ENCODE results near the gene SERPINA12. TPM values are rescaled to one million over a fixed set of nuclear protein-coding genes. Genes with fewer than 3 reads are reported as not detected.

SERPINA12 gene
- total RNA-seq, 1 donor from 2014 or later, result not detected

- DNase-seq (ENCODE audit: low read depth), result no peak
- H3K36me3 ChIP-seq (ENCODE audit: insufficient read depth, low read length), result no peaks in the 10 kb centered on the region
- Mint-ChIP-seq H3K27ac (ENCODE audit: unreplicated experiment) (no peak overlapping the region), H3K36me3 (ENCODE audit: low read depth, unreplicated experiment) (no peaks in the 10 kb centered on the region), H3K9me3 (ENCODE audit: unreplicated experiment) (peaks cover 17% of the 10 kb centered on the region), H3K27me3 (ENCODE audit: low read depth, unreplicated experiment) (peaks cover 16% of the 10 kb centered on the region), H3K4me3 (ENCODE audit: unreplicated experiment) (no peak overlapping the region), H3K4me1 (ENCODE audit: low read depth, unreplicated experiment) (no peaks in the 10 kb centered on the region)
- H4K20me1 ChIP-seq (ENCODE audit: insufficient read depth, low read length), result no peaks in the 10 kb centered on the region
- TF ChIP-seq CTCF (IDR thresholded peaks at IDR 0.05; ENCODE audit: insufficient read depth, low read depth, low read length) (no peak), EZH2 (IDR thresholded peaks at IDR 0.05; ENCODE audit: insufficient read depth, low read length) (no peak)
- no peak overlapping the region for H2AFZ ChIP-seq (ENCODE audit: low read depth, low read length)
- no peak overlapping the region for H3K9ac ChIP-seq (ENCODE audit: low read length)
- no peaks in the 10 kb centered on the region for H3K9me3 ChIP-seq (ENCODE audit: insufficient read depth, low read depth, low read length)
- no peak for FAIRE-seq
- H3K4me1 ChIP-seq (ENCODE audit: insufficient read depth, low read length), result no peaks in the 10 kb centered on the region
- H3K27me3 ChIP-seq (ENCODE audit: insufficient read depth, low read length), result no peaks in the 10 kb centered on the region
- no peak overlapping the region for H3K27ac ChIP-seq (ENCODE audit: low read depth, low read length)
- H3K79me2 ChIP-seq (ENCODE audit: insufficient read depth, low read length), result no peaks in the 10 kb centered on the region
- H3K4me3 ChIP-seq (ENCODE audit: insufficient read depth, low read depth, low read length), result no peak overlapping the region
- no peak overlapping the region for H3K4me2 ChIP-seq (ENCODE audit: low read length)
These were observed 39.1 kb upstream of the SERPINA12 start for GRCh38 chr14:94548131-94548998.

GRCh38 chr14:94547726-94548125 lies 38.5 kb upstream of the SERPINA12 start:
- no peak for FAIRE-seq
- no peak for TF ChIP-seq CTCF (IDR thresholded peaks at IDR 0.05; ENCODE audit: insufficient read depth, low read depth, low read length)
- TF ChIP-seq EZH2 (IDR thresholded peaks at IDR 0.05; ENCODE audit: insufficient read depth, low read length), result no peak

GRCh38 chr14:94547151-94547680 lies 37.9 kb upstream of the SERPINA12 start:
- no peak for TF ChIP-seq EZH2 (IDR thresholded peaks at IDR 0.05; ENCODE audit: insufficient read depth, low read length)
- no peak for TF ChIP-seq CTCF (IDR thresholded peaks at IDR 0.05; ENCODE audit: insufficient read depth, low read depth, low read length)
- Histone ChIP-seq H3K4me2 (ENCODE audit: low read length) (no peak overlapping the region), H3K4me3 (ENCODE audit: insufficient read depth, low read depth, low read length) (no peak overlapping the region), H4K20me1 (ENCODE audit: insufficient read depth, low read length) (no peaks in the 10 kb centered on the region), H3K27me3 (ENCODE audit: insufficient read depth, low read length) (no peaks in the 10 kb centered on the region), H3K79me2 (ENCODE audit: insufficient read depth, low read length) (no peaks in the 10 kb centered on the region), H3K9ac (ENCODE audit: low read length) (no peak overlapping the region), H2AFZ (ENCODE audit: low read depth, low read length) (no peak overlapping the region), H3K27ac (ENCODE audit: low read depth, low read length) (no peak overlapping the region), H3K4me1 (ENCODE audit: insufficient read depth, low read length) (peaks cover 3% of the 10 kb centered on the region), H3K9me3 (ENCODE audit: insufficient read depth, low read depth, low read length) (no peaks in the 10 kb centered on the region), H3K36me3 (ENCODE audit: insufficient read depth, low read length) (no peaks in the 10 kb centered on the region)
- Mint-ChIP-seq H3K27ac (ENCODE audit: unreplicated experiment) (no peak overlapping the region), H3K9me3 (ENCODE audit: unreplicated experiment) (peaks cover 15% of the 10 kb centered on the region), H3K4me3 (ENCODE audit: unreplicated experiment) (no peak overlapping the region), H3K27me3 (ENCODE audit: low read depth, unreplicated experiment) (peaks cover 16% of the 10 kb centered on the region), H3K36me3 (ENCODE audit: low read depth, unreplicated experiment) (no peaks in the 10 kb centered on the region), H3K4me1 (ENCODE audit: low read depth, unreplicated experiment) (peaks cover 1% of the 10 kb centered on the region)
- DNase-seq (ENCODE audit: low read depth), result no peak
- no peak for FAIRE-seq

More at GRCh38 chr14:94547726-94548125, 38.5 kb upstream of the SERPINA12 start:
- H3K36me3 Mint-ChIP-seq (ENCODE audit: low read depth, unreplicated experiment), result no peaks in the 10 kb centered on the region
- Histone ChIP-seq H3K27ac (ENCODE audit: low read depth, low read length) (no peak overlapping the region), H3K4me1 (ENCODE audit: insufficient read depth, low read length) (no peaks in the 10 kb centered on the region), H3K9me3 (ENCODE audit: insufficient read depth, low read depth, low read length) (no peaks in the 10 kb centered on the region), H2AFZ (ENCODE audit: low read depth, low read length) (no peak overlapping the region), H3K79me2 (ENCODE audit: insufficient read depth, low read length) (no peaks in the 10 kb centered on the region), H3K4me2 (ENCODE audit: low read length) (no peak overlapping the region), H4K20me1 (ENCODE audit: insufficient read depth, low read length) (no peaks in the 10 kb centered on the region), H3K36me3 (ENCODE audit: insufficient read depth, low read length) (no peaks in the 10 kb centered on the region), H3K27me3 (ENCODE audit: insufficient read depth, low read length) (no peaks in the 10 kb centered on the region), H3K9ac (ENCODE audit: low read length) (no peak overlapping the region), H3K4me3 (ENCODE audit: insufficient read depth, low read depth, low read length) (no peak overlapping the region)
- peaks cover 15% of the 10 kb centered on the region for H3K9me3 Mint-ChIP-seq (ENCODE audit: unreplicated experiment)
- no peak overlapping the region for H3K4me3 Mint-ChIP-seq (ENCODE audit: unreplicated experiment)
- DNase-seq (ENCODE audit: low read depth), result no peak
- H3K27ac Mint-ChIP-seq (ENCODE audit: unreplicated experiment), result no peak overlapping the region
- H3K27me3 Mint-ChIP-seq (ENCODE audit: low read depth, unreplicated experiment), result peaks cover 16% of the 10 kb centered on the region
- H3K4me1 Mint-ChIP-seq (ENCODE audit: low read depth, unreplicated experiment), result no peaks in the 10 kb centered on the region
